A673 (cell line): ENCODE data around the gene TMEM207. TPM values are rescaled to one million over a fixed set of nuclear protein-coding genes. Genes with fewer than 3 reads are reported as not detected.

ENCODE experiments used
- BruUV-seq: library from RNA; stranded (reverse); fragments of 400-500 nt; replicated peaks from 2 replicates; lab custom pipeline; 2021; lab: Mats Ljungman, UMichigan
- CTCF ChIA-PET: fragments of 300-600 bp; sonication (Branson Sonifier 250); formaldehyde crosslinking; loops from one replicate; lab custom pipeline; 2022; ENCODE audit warnings: antibody characterized with exemption; lab: Charles Lee
- POLR2A ChIA-PET: fragments of 300-600 bp; sonication (Branson Sonifier 250); formaldehyde crosslinking; loops from one replicate; lab custom pipeline; 2022; ENCODE audit warnings: antibody characterized with exemption; ENCODE audit not compliant: low non-redundant PET; lab: Charles Lee
- DNase-seq: peaks from one replicate; pipeline ENCODE4 v3.0.0-alpha.2; 2015; ENCODE audit warnings: low spot score
- H3K27ac ChIP-seq: fragments of 200-600 bp; sonication (generic); 2 replicates; pipeline ENCODE4 v1.5.1; 2016; ENCODE audit warnings: mixed run types, low read depth, mild to moderate bottlenecking, mixed read lengths, antibody characterized with exemption, low read length; ENCODE audit not compliant: poor library complexity, severe bottlenecking
- H3K27me3 ChIP-seq: fragments of 200-600 bp; sonication (generic); replicated peaks from 2 replicates; pipeline ENCODE4 v1.6.1; 2017; ENCODE audit warnings: mixed run types, low read depth, mild to moderate bottlenecking, mixed read lengths, antibody characterized with exemption, low read length; ENCODE audit not compliant: insufficient read depth, poor library complexity
- H3K36me3 ChIP-seq: fragments of 200-600 bp; sonication (generic); 2 replicates; pipeline ENCODE4 v1.6.1; 2016; ENCODE audit warnings: mixed run types, mild to moderate bottlenecking, mixed read lengths, antibody characterized with exemption, low read length; ENCODE audit not compliant: insufficient read depth, poor library complexity, severe bottlenecking
- H3K4me1 ChIP-seq: fragments of 200-600 bp; sonication (generic); 2 replicates; pipeline ENCODE4 v1.6.1; 2017; ENCODE audit warnings: mixed run types, mild to moderate bottlenecking, mixed read lengths, antibody characterized with exemption, low read length; ENCODE audit not compliant: insufficient read depth, poor library complexity, severe bottlenecking
- H3K4me3 ChIP-seq: fragments of 200-600 bp; sonication (generic); 2 replicates; pipeline ENCODE4 v1.5.1; 2016; ENCODE audit warnings: low read depth, mixed run types, mild to moderate bottlenecking, mixed read lengths, low read length; ENCODE audit not compliant: poor library complexity, severe bottlenecking
- H3K9me3 ChIP-seq: fragments of 200-600 bp; sonication (generic); 2 replicates; pipeline ENCODE4 v1.6.1; 2016; ENCODE audit warnings: mixed run types, low read depth, mild to moderate bottlenecking, mixed read lengths, antibody characterized with exemption, low read length; ENCODE audit not compliant: poor library complexity, severe bottlenecking
- EZH2 ChIP-seq: fragments of 200-600 bp; sonication (generic); IDR thresholded peaks from 2 replicates; pipeline ENCODE4 v1.6.1; 2017; ENCODE audit warnings: borderline replicate concordance, low read depth, mild to moderate bottlenecking, mixed read lengths, antibody characterized with exemption, low read length; ENCODE audit not compliant: poor library complexity, severe bottlenecking
- intact Hi-C: fragments of 100-400 bp; cut with micrococcal nuclease; formaldehyde crosslinking; loops from one replicate; pipeline ENCODE4 v1.10.0; 2022; ENCODE audit not compliant: unreplicated experiment
- total RNA-seq: library from RNA; stranded (reverse); gene quantifications from 2 replicates; pipeline ENCODE4 v1.2.3, GENCODE V29; 2021
- TF ChIP-seq, protein P1 (sequence below): fragments of 300-800, 200-600 bp; sonication (generic); conservative IDR thresholded peaks from 2 replicates; pipeline ENCODE4 v1.5.1; 2017; ENCODE audit warnings: low read depth, mild to moderate bottlenecking, antibody characterized with exemption, low read length, moderate library complexity, mixed read lengths

TMEM207 gene
- total RNA-seq, 1 experiment from 2014 or later: not detected

GRCh38 chr3:190401963-190402362 lies 47.7 kb downstream of the TMEM207 start:
- no peak overlapping the region for H3K27ac ChIP-seq
- CTCF ChIA-PET: no interaction called here
- intact Hi-C loops: no loop called here
- DNase-seq: no peak
- POLR2A ChIA-PET: no interaction called here
- no TSS peak for BruUV-seq
- no peaks in the 10 kb centered on the region for H3K27me3 ChIP-seq
- H3K9me3 ChIP-seq: no peaks in the 10 kb centered on the region
- H3K4me3 ChIP-seq: no peak overlapping the region
- H3K4me1 ChIP-seq: no peaks in the 10 kb centered on the region
- H3K36me3 ChIP-seq: no peaks in the 10 kb centered on the region
- TF ChIP-seq, protein P1, sequence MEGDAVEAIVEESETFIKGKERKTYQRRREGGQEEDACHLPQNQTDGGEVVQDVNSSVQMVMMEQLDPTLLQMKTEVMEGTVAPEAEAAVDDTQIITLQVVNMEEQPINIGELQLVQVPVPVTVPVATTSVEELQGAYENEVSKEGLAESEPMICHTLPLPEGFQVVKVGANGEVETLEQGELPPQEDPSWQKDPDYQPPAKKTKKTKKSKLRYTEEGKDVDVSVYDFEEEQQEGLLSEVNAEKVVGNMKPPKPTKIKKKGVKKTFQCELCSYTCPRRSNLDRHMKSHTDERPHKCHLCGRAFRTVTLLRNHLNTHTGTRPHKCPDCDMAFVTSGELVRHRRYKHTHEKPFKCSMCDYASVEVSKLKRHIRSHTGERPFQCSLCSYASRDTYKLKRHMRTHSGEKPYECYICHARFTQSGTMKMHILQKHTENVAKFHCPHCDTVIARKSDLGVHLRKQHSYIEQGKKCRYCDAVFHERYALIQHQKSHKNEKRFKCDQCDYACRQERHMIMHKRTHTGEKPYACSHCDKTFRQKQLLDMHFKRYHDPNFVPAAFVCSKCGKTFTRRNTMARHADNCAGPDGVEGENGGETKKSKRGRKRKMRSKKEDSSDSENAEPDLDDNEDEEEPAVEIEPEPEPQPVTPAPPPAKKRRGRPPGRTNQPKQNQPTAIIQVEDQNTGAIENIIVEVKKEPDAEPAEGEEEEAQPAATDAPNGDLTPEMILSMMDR: no peak
- TF ChIP-seq EZH2: no peak

DNA sequence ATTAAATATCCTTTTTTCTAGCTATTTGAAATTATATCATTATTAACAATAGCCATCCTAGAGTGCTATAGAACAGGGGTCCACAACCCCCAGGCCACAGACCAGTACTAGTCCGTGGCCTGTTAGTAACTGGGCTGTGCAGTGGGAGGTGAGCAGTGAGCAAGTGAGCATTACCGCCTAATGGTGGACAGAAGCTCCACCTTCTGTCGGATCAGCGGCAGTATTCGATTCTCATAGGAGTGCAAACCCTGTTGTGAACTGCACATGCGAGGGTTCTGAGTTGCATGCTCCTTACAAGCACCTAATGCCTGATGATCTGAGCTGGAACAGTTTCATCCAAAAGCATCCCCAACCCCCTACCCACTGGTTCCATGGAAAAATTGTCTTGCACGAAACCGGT lies 50.0 kb downstream of the TMEM207 start:
- no peaks in the 10 kb centered on the region for H3K9me3 ChIP-seq
- no TSS peak for BruUV-seq
- no peak overlapping the region for H3K27ac ChIP-seq
- H3K27me3 ChIP-seq: no peaks in the 10 kb centered on the region
- intact Hi-C loops: no loop called here
- ChIA-PET POLR2A (no interaction called here), CTCF (no interaction called here)
- no peaks in the 10 kb centered on the region for H3K36me3 ChIP-seq
- no peak for DNase-seq
- no peak overlapping the region for H3K4me3 ChIP-seq
- TF ChIP-seq, protein P1: no peak
- TF ChIP-seq EZH2: no peak
- no peaks in the 10 kb centered on the region for H3K4me1 ChIP-seq

GRCh38 chr3:190397889-190398288 lies 51.8 kb downstream of the TMEM207 start:
- Histone ChIP-seq H3K36me3 (no peaks in the 10 kb centered on the region), H3K9me3 (no peaks in the 10 kb centered on the region), H3K27ac (no peak overlapping the region), H3K27me3 (no peaks in the 10 kb centered on the region), H3K4me3 (no peak overlapping the region), H3K4me1 (no peaks in the 10 kb centered on the region)
- ChIA-PET POLR2A (no interaction called here), CTCF (no interaction called here)
- DNase-seq: no peak
- no TSS peak for BruUV-seq
- intact Hi-C loops: no loop called here
- TF ChIP-seq, protein P1: no peak
- no peak for TF ChIP-seq EZH2
